Measurements from ENCODE around the gene ASB2. TPM values are rescaled to one million over a fixed set of nuclear protein-coding genes. Genes with fewer than 3 reads are reported as not detected.

Gene ASB2
- total RNA-seq, 1 experiment from 2014 or later: 1.8 TPM

Other genes starting within 250 kb of the ASB2 start
- 0.06 TPM in 1 of 2 replicates, not detected in the other for gene PRIMA1, start 188.1 kb downstream of the ASB2 start, total RNA-seq (2014; rRNA removed; shearing (Covaris generic))
- gene FAM181A, start 49.2 kb downstream of the ASB2 start, total RNA-seq (2014; rRNA removed; shearing (Covaris generic)): not detected in 2 replicates
- gene CCDC197, start 20.7 kb upstream of the ASB2 start, total RNA-seq (2014; rRNA removed; shearing (Covaris generic)): not detected in 2 replicates
- gene OTUB2, start 49.8 kb upstream of the ASB2 start, total RNA-seq (2014; rRNA removed; shearing (Covaris generic)): 2.7 and 3.1 TPM in 2 replicates
- 215 and 264 TPM in 2 replicates for gene DDX24, start 104.6 kb upstream of the ASB2 start, total RNA-seq (2014; rRNA removed; shearing (Covaris generic))
- 15.6 and 23.6 TPM in 2 replicates for gene IFI27L1, start 104.7 kb upstream of the ASB2 start, total RNA-seq (2014; rRNA removed; shearing (Covaris generic))
- 19.1 and 24.6 TPM in 2 replicates for gene IFI27, start 134.2 kb upstream of the ASB2 start, total RNA-seq (2014; rRNA removed; shearing (Covaris generic))
- 68.5 and 99.1 TPM in 2 replicates for gene IFI27L2, start 153.0 kb upstream of the ASB2 start, total RNA-seq (2014; rRNA removed; shearing (Covaris generic))
- 7.1 and 17.6 TPM in 2 replicates for gene PPP4R4, start 197.8 kb upstream of the ASB2 start, total RNA-seq (2014; rRNA removed; shearing (Covaris generic))